Measurements from ENCODE around the gene NRL. TPM values are rescaled to one million over a fixed set of nuclear protein-coding genes. Genes with fewer than 3 reads are reported as not detected.

Gene NRL
- total and polyA plus RNA-seq, 2 donors (not counting 3 experiments of a cell fraction or from before 2014, with no cell fraction given), result 0.71 to 1.1 TPM

- H3K4me3 ChIP-seq (replicated peaks in 1 of 3; ENCODE audit: insufficient read depth in 1 of 3, low read depth in 1 of 3, low read length in 3 of 3), result no peak overlapping the region
- BruUV-seq (replicated peaks), result no TSS peak
- FAIRE-seq, result no peak
Observed at GRCh38 chr14:24137529-24138395, 23.0 kb upstream of the NRL start.

More at GRCh38 chr14:24137529-24138395, 23.0 kb upstream of the NRL start:
- H3K9ac ChIP-seq (replicated peaks; ENCODE audit: extremely low read depth, insufficient read depth, low read length), result no peak overlapping the region
- peaks cover 6 to 19% of the 10 kb centered on the region in 2 experiments for H3K36me3 ChIP-seq (ENCODE audit: control insufficient read depth in 2 of 2, extremely low read depth in 1 of 2, insufficient read depth in 2 of 2, low read length in 2 of 2)
- H2AFZ ChIP-seq (ENCODE audit: low read depth, low read length), result no peak overlapping the region
- dilution Hi-C loops (cut with MboI; ENCODE audit: extremely low pct_ligation_motif_present, low sequenced_read_pairs) (no loop called here), intact Hi-C loops (cut with micrococcal nuclease) (no loop called here)
- peaks cover 21% of the 10 kb centered on the region for H3K79me2 ChIP-seq (ENCODE audit: control insufficient read depth, insufficient read depth, low read length)
- H3K9me1 ChIP-seq (replicated peaks; ENCODE audit: control insufficient read depth, extremely low read depth, insufficient read depth, low read length), result no peaks in the 10 kb centered on the region
- H3K4me2 ChIP-seq (ENCODE audit: insufficient read depth, low read length), result no peak overlapping the region
- H3K27me3 ChIP-seq (ENCODE audit: control insufficient read depth in 2 of 2, insufficient read depth in 2 of 2, low read length in 2 of 2), result no peaks in the 10 kb centered on the region
- no peaks in the 10 kb centered on the region for H3K9me3 ChIP-seq (replicated peaks; ENCODE audit: control insufficient read depth, insufficient read depth, low read length)
- no peak for DNase-seq (ENCODE audit: low read depth, low spot score)
- peaks cover 19% of the 10 kb centered on the region for H3K4me1 ChIP-seq (ENCODE audit: control insufficient read depth, extremely low read depth, insufficient read depth, low read length)
- no peaks in the 10 kb centered on the region for H4K20me1 ChIP-seq (replicated peaks; ENCODE audit: control insufficient read depth, extremely low read depth, insufficient read depth, low read length)
- TF ChIP-seq POLR2A (IDR thresholded peaks at IDR 0.05; ENCODE audit: low read depth, low read length) (no peak), POLR2AphosphoS5 (IDR thresholded peaks at IDR 0.05; ENCODE audit: insufficient read depth, low read depth, low read length) (no peak), JUN (IDR thresholded peaks at IDR 0.05; ENCODE audit: borderline replicate concordance, insufficient read depth, insufficient read length, low read depth) (no peak), MYC (IDR thresholded peaks at IDR 0.05; ENCODE audit: low read depth, low read length) (no peak), CTCF (IDR thresholded peaks at IDR 0.05; ENCODE audit: extremely low read depth in 1 of 2, insufficient read depth in 1 of 2, low read depth in 1 of 2, low read length in 2 of 2) (no peak), FOS (IDR thresholded peaks at IDR 0.05; ENCODE audit: borderline replicate concordance, insufficient read depth, low read length) (no peak), EZH2 (IDR thresholded peaks at IDR 0.05; ENCODE audit: borderline replicate concordance, low read depth, low read length, severe bottlenecking) (no peak), GATA2 (IDR thresholded peaks at IDR 0.05; ENCODE audit: insufficient read depth, insufficient read length, low read depth, low read length) (no peak)
- TF ChIP-seq, protein P1, sequence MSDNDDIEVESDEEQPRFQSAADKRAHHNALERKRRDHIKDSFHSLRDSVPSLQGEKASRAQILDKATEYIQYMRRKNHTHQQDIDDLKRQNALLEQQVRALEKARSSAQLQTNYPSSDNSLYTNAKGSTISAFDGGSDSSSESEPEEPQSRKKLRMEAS (IDR thresholded peaks at IDR 0.05; ENCODE audit: insufficient read depth, insufficient read length), result no peak
- no peak overlapping the region for H3K27ac ChIP-seq (ENCODE audit: insufficient read depth, low read depth, low read length)
- CTCF ChIA-PET, result interaction anchor here (0.7 to 2.6 kb wide), 4 partner anchors 9 to 79 kb away, joined by 3 to 15 read pairs (median 8); partner anchors contain the start of genes IRF9, PSME2 and RNF31
- POLR2A ChIA-PET, result interaction anchor here (0.7 to 0.8 kb wide), 2 partner anchors 9 to 23 kb away, joined by 3 to 4 read pairs; partner anchors contain the start of genes DCAF11, NRL, PSME2 and RNF31

Data from endothelial cell of umbilical vein (primary cell).